Measurements from ENCODE around the gene GIMD1.
"Not testable (repeated sequence)": the region's sequence is repeated elsewhere in the genome, so short reads cannot be mapped to it uniquely, and the experiment has no call there.

The GIMD1 gene

GRCh38 chr4:106334741-106335470 lies 33.7 kb downstream of the GIMD1 start:
- TF ChIP-seq CTCF (IDR thresholded peaks at IDR 0.05; ENCODE audit: control extremely low read depth, extremely low read depth, low read depth, missing control alignments), result no peak
- no peak for DNase-seq (ENCODE audit: extremely low spot score)
- ChIA-PET POLR2A (interaction anchor here (0.7 kb wide), 1 partner anchor 20 kb away, joined by 6 read pairs; no protein-coding TSS in a partner anchor), CTCF (no interaction called here)

- POLR2A ChIA-PET, result no interaction called here
- no peak for TF ChIP-seq CTCF (IDR thresholded peaks at IDR 0.05; ENCODE audit: control extremely low read depth, extremely low read depth, low read depth, missing control alignments)
- CTCF ChIA-PET, result interaction anchor here (0.9 kb wide), 1 partner anchor 10 kb away, joined by 4 read pairs; no protein-coding TSS in a partner anchor
Measured at GRCh38 chr4:106333186-106333585, 35.4 kb downstream of the GIMD1 start.

GRCh38 chr4:106329041-106329618 lies 39.4 kb downstream of the GIMD1 start:
- ChIA-PET CTCF (interaction anchor here (1.1 to 2.4 kb wide), 4 partner anchors 9 to 19 kb away, joined by 4 to 11 read pairs (median 8); partner anchors contain the start of gene TBCK), POLR2A (no interaction called here)
- DNase-seq (ENCODE audit: extremely low spot score), result peak; percentile 20
- peak; percentile 49 for TF ChIP-seq CTCF (IDR thresholded peaks at IDR 0.05; ENCODE audit: control extremely low read depth, extremely low read depth, low read depth, missing control alignments)

More at GRCh38 chr4:106333186-106333585, 35.4 kb downstream of the GIMD1 start:
- no peak for DNase-seq (ENCODE audit: extremely low spot score)

- ChIA-PET POLR2A (no interaction called here), CTCF (interaction anchor here (1.5 kb wide), 1 partner anchor 19 kb away, joined by 4 read pairs; no protein-coding TSS in a partner anchor)
- TF ChIP-seq CTCF (IDR thresholded peaks at IDR 0.05; ENCODE audit: control extremely low read depth, extremely low read depth, low read depth, missing control alignments), result no peak
- DNase-seq (ENCODE audit: extremely low spot score), result no peak
Measured at GRCh38 chr4:106325800-106326199, 42.8 kb downstream of the GIMD1 start.

- DNase-seq (ENCODE audit: extremely low spot score), result no peak
- no peak for TF ChIP-seq CTCF (IDR thresholded peaks at IDR 0.05; ENCODE audit: control extremely low read depth, extremely low read depth, low read depth, missing control alignments)
- ChIA-PET POLR2A (no interaction called here), CTCF (no interaction called here)
Measured at GRCh38 chr4:106323119-106323518, 45.5 kb downstream of the GIMD1 start.

GRCh38 chr4:106321814-106322213 lies 46.8 kb downstream of the GIMD1 start:
- POLR2A ChIA-PET; CTCF ChIA-PET; DNase-seq (ENCODE audit: extremely low spot score): not testable (repeated sequence)

- CTCF ChIA-PET; DNase-seq (ENCODE audit: extremely low spot score); POLR2A ChIA-PET: not testable (repeated sequence)
Measured at GRCh38 chr4:106321168-106321567, 47.4 kb downstream of the GIMD1 start.
